HG03064 (cell line): Measurements from ENCODE around the gene NUDT1.

ENCODE experiments used
- ATAC-seq: cut with Tn5 transposase; IDR thresholded peaks from one replicate; pipeline ENCODE4 v1.9.1; 2021; ENCODE audit warnings: low read depth; ENCODE audit not compliant: unreplicated experiment

The NUDT1 gene

GRCh38 chr7:2247141-2247995, 5.3 kb downstream of the NUDT1 start:
- ATAC-seq = no peak

- peak; percentile 70 for ATAC-seq
Observed at GRCh38 chr7:2248984-2249694, 7.1 kb downstream of the NUDT1 start.

- ATAC-seq = no peak
Observed at GRCh38 chr7:2249744-2250323, 7.8 kb downstream of the NUDT1 start.

- ATAC-seq = no peak
Observed at GRCh38 chr7:2251381-2251780, 9.4 kb downstream of the NUDT1 start.

- no peak for ATAC-seq
Observed at GRCh38 chr7:2251841-2252771, 10.1 kb downstream of the NUDT1 start.

GRCh38 chr7:2253021-2253420, 11.0 kb downstream of the NUDT1 start:
- ATAC-seq = no peak

GRCh38 chr7:2253525-2254244, 11.7 kb downstream of the NUDT1 start:
- no peak for ATAC-seq

- ATAC-seq = no peak
Observed at GRCh38 chr7:2254429-2255144, 12.6 kb downstream of the NUDT1 start.

- ATAC-seq = no peak
Observed at GRCh38 chr7:2255145-2256139, 13.4 kb downstream of the NUDT1 start.

GRCh38 chr7:2256306-2257045, 14.4 kb downstream of the NUDT1 start:
- no peak for ATAC-seq

- no peak for ATAC-seq
Observed at GRCh38 chr7:2257046-2257551, 15.1 kb downstream of the NUDT1 start.

- ATAC-seq = no peak
Observed at GRCh38 chr7:2257651-2258050, 15.6 kb downstream of the NUDT1 start.

GRCh38 chr7:2258661-2259365, 16.8 kb downstream of the NUDT1 start:
- ATAC-seq = no peak

GRCh38 chr7:2259480-2259879, 17.5 kb downstream of the NUDT1 start:
- ATAC-seq = no peak

GRCh38 chr7:2260820-2261219, 18.8 kb downstream of the NUDT1 start:
- no peak for ATAC-seq

GRCh38 chr7:2261611-2262010, 19.6 kb downstream of the NUDT1 start:
- no peak for ATAC-seq

GRCh38 chr7:2263176-2263575, 21.1 kb downstream of the NUDT1 start:
- ATAC-seq = no peak
